ENCODE measurements around the gene RGS16.

GRCh38 chr1:182649041-182649440 lies 44.9 kb upstream of the RGS16 start:
- TF ChIP-seq POLR2AphosphoS5 (IDR thresholded peaks at IDR 0.05) (no peak), CTCF (IDR thresholded peaks at IDR 0.05) (no peak)

Data from prostate gland (tissue), 2 donors.